ENCODE results near the gene LRP6. TPM values are rescaled to one million over a fixed set of nuclear protein-coding genes. Genes with fewer than 3 reads are reported as not detected.

LRP6 gene
- total and polyA plus RNA-seq, 2 donors (not counting 1 experiment from before 2014, with no cell fraction given) = 21.0 to 39.3 TPM

- Histone ChIP-seq H3K4me2 (ENCODE audit: extremely low read depth, insufficient read depth, low read length) (no peak overlapping the region), H4K20me1 (ENCODE audit: control insufficient read depth, extremely low read depth, insufficient read depth, low read length) (no peaks in the 10 kb centered on the region)
Measured at GRCh38 chr12:12088761-12089160, 178.1 kb downstream of the LRP6 start.

GRCh38 chr12:12088147-12088546 lies 178.7 kb downstream of the LRP6 start:
- H3K36me3 ChIP-seq (ENCODE audit: control insufficient read depth, insufficient read depth, low read length) = no peaks in the 10 kb centered on the region
- TF ChIP-seq CTCF (conservative IDR thresholded peaks at IDR 0.05 in 1 of 2, IDR thresholded peaks at IDR 0.05 in 1 of 2; ENCODE audit: low read depth in 1 of 2, low read length in 2 of 2) (no peak), EZH2 (IDR thresholded peaks at IDR 0.05; ENCODE audit: low read length, missing control alignments) (no peak)
- no peak overlapping the region for H3K27ac ChIP-seq (ENCODE audit: insufficient read depth, low read length)
- no peak overlapping the region for H3K4me2 ChIP-seq (ENCODE audit: extremely low read depth, insufficient read depth, low read length)
- no peaks in the 10 kb centered on the region for H3K27me3 ChIP-seq (ENCODE audit: control insufficient read depth, insufficient read depth, low read length)
- H3K4me3 ChIP-seq (replicated peaks in 1 of 4; ENCODE audit: control extremely low read depth in 1 of 4, insufficient read depth in 1 of 4, low read depth in 3 of 4, low read length in 4 of 4) = no peak overlapping the region
- H4K20me1 ChIP-seq (ENCODE audit: control insufficient read depth, extremely low read depth, insufficient read depth, low read length) = no peaks in the 10 kb centered on the region
- no peaks in the 10 kb centered on the region for H3K79me2 ChIP-seq (ENCODE audit: control insufficient read depth, insufficient read depth, low read length)
- H3K9me3 ChIP-seq (ENCODE audit: control insufficient read depth, insufficient read depth, low read depth, low read length) = no peaks in the 10 kb centered on the region
- DNase-seq (ENCODE audit: low read depth in 2 of 2) = no peak
- no peak overlapping the region for H3K9ac ChIP-seq (ENCODE audit: insufficient read depth, low read length)
- no peak overlapping the region for H2AFZ ChIP-seq (ENCODE audit: low read length)
- peaks cover 3% of the 10 kb centered on the region for H3K4me1 ChIP-seq (ENCODE audit: control insufficient read depth, extremely low read depth, insufficient read depth, low read length)

More at GRCh38 chr12:12088761-12089160, 178.1 kb downstream of the LRP6 start:
- H3K9ac ChIP-seq (ENCODE audit: insufficient read depth, low read length) = no peak overlapping the region
- no peak for DNase-seq (ENCODE audit: low read depth in 2 of 2)
- no peaks in the 10 kb centered on the region for H3K36me3 ChIP-seq (ENCODE audit: control insufficient read depth, insufficient read depth, low read length)
- H3K79me2 ChIP-seq (ENCODE audit: control insufficient read depth, insufficient read depth, low read length) = no peaks in the 10 kb centered on the region
- no peaks in the 10 kb centered on the region for H3K9me3 ChIP-seq (ENCODE audit: control insufficient read depth, insufficient read depth, low read depth, low read length)
- no peak overlapping the region for H2AFZ ChIP-seq (ENCODE audit: low read length)
- TF ChIP-seq CTCF (conservative IDR thresholded peaks at IDR 0.05 in 1 of 2, IDR thresholded peaks at IDR 0.05 in 1 of 2; ENCODE audit: low read depth in 1 of 2, low read length in 2 of 2) = no peak
- no peak for TF ChIP-seq EZH2 (IDR thresholded peaks at IDR 0.05; ENCODE audit: low read length, missing control alignments)
- H3K4me3 ChIP-seq (replicated peaks in 1 of 4; ENCODE audit: control extremely low read depth in 1 of 4, insufficient read depth in 1 of 4, low read depth in 3 of 4, low read length in 4 of 4) = no peak overlapping the region
- H3K4me1 ChIP-seq (ENCODE audit: control insufficient read depth, extremely low read depth, insufficient read depth, low read length) = peaks cover 3% of the 10 kb centered on the region
- H3K27ac ChIP-seq (ENCODE audit: insufficient read depth, low read length) = no peak overlapping the region
- no peaks in the 10 kb centered on the region for H3K27me3 ChIP-seq (ENCODE audit: control insufficient read depth, insufficient read depth, low read length)

- H3K9me3 ChIP-seq (ENCODE audit: control insufficient read depth, insufficient read depth, low read depth, low read length) = no peaks in the 10 kb centered on the region
- H4K20me1 ChIP-seq (ENCODE audit: control insufficient read depth, extremely low read depth, insufficient read depth, low read length) = no peaks in the 10 kb centered on the region
- TF ChIP-seq EZH2 (IDR thresholded peaks at IDR 0.05; ENCODE audit: low read length, missing control alignments) (no peak), CTCF (conservative IDR thresholded peaks at IDR 0.05 in 1 of 2, IDR thresholded peaks at IDR 0.05 in 1 of 2; ENCODE audit: low read depth in 1 of 2, low read length in 2 of 2) (no peak)
- peaks cover 3% of the 10 kb centered on the region for H3K4me1 ChIP-seq (ENCODE audit: control insufficient read depth, extremely low read depth, insufficient read depth, low read length)
- H3K36me3 ChIP-seq (ENCODE audit: control insufficient read depth, insufficient read depth, low read length) = no peaks in the 10 kb centered on the region
- no peak overlapping the region for H3K27ac ChIP-seq (ENCODE audit: insufficient read depth, low read length)
- no peak overlapping the region for H2AFZ ChIP-seq (ENCODE audit: low read length)
- no peaks in the 10 kb centered on the region for H3K79me2 ChIP-seq (ENCODE audit: control insufficient read depth, insufficient read depth, low read length)
- no peak overlapping the region for H3K4me2 ChIP-seq (ENCODE audit: extremely low read depth, insufficient read depth, low read length)
- H3K27me3 ChIP-seq (ENCODE audit: control insufficient read depth, insufficient read depth, low read length) = no peaks in the 10 kb centered on the region
- no peak overlapping the region for H3K4me3 ChIP-seq (replicated peaks in 1 of 4; ENCODE audit: control extremely low read depth in 1 of 4, insufficient read depth in 1 of 4, low read depth in 3 of 4, low read length in 4 of 4)
- no peak overlapping the region for H3K9ac ChIP-seq (ENCODE audit: insufficient read depth, low read length)
- no peak for DNase-seq (ENCODE audit: low read depth in 2 of 2)
Measured at GRCh38 chr12:12087693-12088034, 179.2 kb downstream of the LRP6 start.
